Activated CD4-positive, alpha-beta T cell treated with anti-CD3 and anti-CD28 coated beads for 36 hours (primary cell): Measurements from ENCODE around the gene MCF2L. TPM values are rescaled to one million over a fixed set of nuclear protein-coding genes. Genes with fewer than 3 reads are reported as not detected.

Experiments used
- ATAC-seq: fragments of 200-7000 bp; cut with Tn5 transposase; one replicate; pipeline ENCODE4 v1.10.0; 2021; ENCODE audit warnings: mild to moderate bottlenecking, moderate library complexity
- CTCF ChIA-PET: fragments of 350-600 bp; sonication (Branson Sonifier 250); formaldehyde crosslinking; loops from one replicate; lab custom pipeline; 2021; ENCODE audit warnings: antibody characterized with exemption; lab: Charles Lee
- POLR2A ChIA-PET: fragments of 350-600 bp; sonication (Branson Sonifier 250); formaldehyde crosslinking; loops from one replicate; lab custom pipeline; 2021; ENCODE audit warnings: antibody characterized with exemption, inconsistent platforms; lab: Charles Lee
- DNase-seq: peaks from one replicate; pipeline ENCODE4 v3.0.0-alpha.2; 2020
- H3K27ac Mint-ChIP-seq: one replicate; pipeline ENCODE4 v1.8.0; 2021; ENCODE audit warnings: mixed read lengths
- H3K27me3 Mint-ChIP-seq: one replicate; pipeline ENCODE4 v1.8.0; 2021; ENCODE audit warnings: mixed read lengths
- H3K36me3 Mint-ChIP-seq: one replicate; pipeline ENCODE4 v1.8.0; 2021; ENCODE audit warnings: low read depth, mixed read lengths
- H3K4me1 Mint-ChIP-seq: one replicate; pipeline ENCODE4 v1.8.0; 2021; ENCODE audit warnings: mixed read lengths
- H3K4me3 Mint-ChIP-seq: one replicate; pipeline ENCODE4 v1.8.0; 2021; ENCODE audit warnings: mild to moderate bottlenecking, moderate library complexity, mixed read lengths
- H3K9me3 Mint-ChIP-seq: one replicate; pipeline ENCODE4 v1.8.0; 2021; ENCODE audit warnings: low read depth, mixed read lengths
- intact Hi-C, 2 experiments: fragments of 100-400 bp; cut with DNase I in 1 of 2; cut with micrococcal nuclease in 1 of 2; formaldehyde crosslinking; loops; one replicate each; pipeline versions ENCODE4 v1.14.2 to v1.15.1; 2022 to 2024; cut with DNase I, micrococcal nuclease
- total RNA-seq, 2 experiments: library from RNA; stranded (reverse); gene quantifications; one replicate each; pipeline ENCODE4 v1.2.3, GENCODE V29; 2021

Gene MCF2L
- total RNA-seq, 2 experiments from 2014 or later, result 8.4 to 8.7 TPM

DNA sequence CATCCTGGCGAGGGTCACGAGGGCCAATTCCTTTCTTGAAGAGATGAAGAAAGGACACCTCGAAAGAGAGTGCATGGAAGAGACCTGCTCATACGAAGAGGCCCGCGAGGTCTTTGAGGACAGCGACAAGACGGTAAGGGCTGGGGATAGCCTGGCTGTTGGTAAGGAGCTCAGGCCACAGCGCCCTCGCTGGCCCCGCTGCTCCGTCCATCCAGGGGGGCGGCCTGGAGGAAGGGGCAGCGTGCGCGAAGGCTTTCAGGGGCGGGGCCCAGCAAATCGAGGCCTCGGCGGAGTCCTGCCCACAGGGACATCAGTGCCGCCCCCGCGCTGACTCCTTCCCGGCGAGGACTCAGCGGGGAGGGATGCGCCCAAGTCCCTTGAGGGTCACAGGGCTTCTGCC, 160.5 kb downstream of the MCF2L start:
- Mint-ChIP-seq H3K4me1 (peaks cover 2% of the 10 kb centered on the region), H3K27ac (no peak overlapping the region), H3K9me3 (peaks cover 3% of the 10 kb centered on the region), H3K36me3 (no peaks in the 10 kb centered on the region), H3K4me3 (no peak overlapping the region), H3K27me3 (peaks cover 11% of the 10 kb centered on the region)
- CTCF ChIA-PET, result interaction anchor here (0.7 kb wide), 1 partner anchor 468 kb away, joined by 3 read pairs; no protein-coding TSS in a partner anchor
- intact Hi-C loops, result no loop called here
- DNase-seq, result no peak
- POLR2A ChIA-PET, result no interaction called here
- ATAC-seq, result no peak

DNA sequence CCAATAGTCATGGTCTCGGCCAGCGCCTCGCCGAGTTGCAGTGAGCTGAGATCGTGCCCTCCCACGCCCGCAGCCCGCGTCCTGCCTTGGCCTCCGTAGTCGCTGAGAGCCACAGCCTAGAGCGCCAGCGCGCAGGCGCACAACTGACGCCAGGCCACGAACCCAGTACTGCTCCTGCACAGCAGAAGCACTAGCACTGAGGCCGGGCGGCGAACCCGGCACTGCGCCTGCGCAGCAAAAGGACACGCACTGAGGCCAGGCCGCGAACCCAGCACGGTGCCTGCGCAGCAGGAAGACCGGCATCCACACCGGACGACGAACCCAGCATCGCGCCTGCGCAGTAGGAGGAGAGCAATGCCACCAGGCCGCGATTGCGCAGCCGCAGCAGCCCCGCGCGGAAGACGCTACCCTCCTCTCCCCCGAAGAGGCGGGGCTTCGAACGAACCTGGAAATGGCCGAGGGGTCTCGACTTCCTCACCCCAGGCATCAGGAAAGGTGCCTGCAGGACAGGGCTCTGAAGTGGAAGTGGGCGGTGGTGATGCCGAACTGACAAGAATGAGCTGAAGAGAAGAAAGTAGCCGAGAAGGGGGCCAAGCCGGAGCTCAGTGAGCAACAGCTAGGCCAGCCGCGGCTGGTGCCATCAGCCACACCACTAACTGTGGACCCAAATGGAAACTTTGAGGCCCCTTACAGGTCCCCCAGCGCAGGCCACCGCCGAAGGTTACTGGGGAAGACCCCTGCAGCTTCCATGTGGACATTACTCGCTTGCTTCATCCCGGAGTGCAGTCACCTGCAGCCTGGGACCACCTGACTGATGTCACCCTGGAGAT, 161.1 kb downstream of the MCF2L start:
- Mint-ChIP-seq H3K4me1 (peaks cover 2% of the 10 kb centered on the region), H3K9me3 (peaks cover 4% of the 10 kb centered on the region), H3K27ac (no peak overlapping the region), H3K27me3 (peaks cover 11% of the 10 kb centered on the region), H3K36me3 (no peaks in the 10 kb centered on the region), H3K4me3 (peak overlapping the region; percentile 29)
- ATAC-seq, result peak; percentile 95
- intact Hi-C loops, result no loop called here
- ChIA-PET POLR2A (interaction anchor here (0.6 kb wide), 1 partner anchor 44 kb away, joined by 4 read pairs; no protein-coding TSS in a partner anchor), CTCF (interaction anchor here (1.0 kb wide), 1 partner anchor 25 kb away, joined by 3 read pairs; no protein-coding TSS in a partner anchor)
- peak; percentile 77 for DNase-seq

DNA sequence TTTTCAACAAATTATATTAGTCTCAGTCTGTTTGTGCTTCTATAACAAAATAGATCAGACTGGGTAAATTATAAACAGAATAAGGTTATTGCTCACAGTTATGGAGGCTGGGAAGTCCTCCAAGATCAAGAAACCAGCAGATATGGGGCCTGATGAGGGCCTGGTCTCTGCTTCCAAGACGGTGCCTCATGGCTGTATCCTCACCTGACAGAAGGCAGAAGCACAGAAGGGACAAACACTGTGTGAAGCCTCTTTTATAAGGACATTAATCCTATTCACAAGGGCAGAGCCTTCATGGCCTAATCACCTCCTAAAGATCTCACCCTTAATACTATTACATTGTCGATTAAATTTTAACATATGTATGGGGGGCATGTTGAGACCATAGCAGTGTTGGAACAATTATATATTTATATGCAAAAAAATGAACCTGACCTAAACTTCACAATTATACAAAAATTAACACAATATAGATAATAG, 166.3 kb downstream of the MCF2L start:
- Mint-ChIP-seq H3K27ac (no peak overlapping the region), H3K27me3 (peaks cover 6% of the 10 kb centered on the region), H3K36me3 (no peaks in the 10 kb centered on the region), H3K4me3 (no peak overlapping the region), H3K4me1 (no peaks in the 10 kb centered on the region), H3K9me3 (peaks cover 4% of the 10 kb centered on the region)
- ATAC-seq, result no peak
- DNase-seq, result no peak
- POLR2A ChIA-PET, result interaction anchor here (0.7 kb wide), 1 partner anchor 272 kb away, joined by 3 read pairs; no protein-coding TSS in a partner anchor
- CTCF ChIA-PET, result no interaction called here
- intact Hi-C loops, result no loop called here

DNA sequence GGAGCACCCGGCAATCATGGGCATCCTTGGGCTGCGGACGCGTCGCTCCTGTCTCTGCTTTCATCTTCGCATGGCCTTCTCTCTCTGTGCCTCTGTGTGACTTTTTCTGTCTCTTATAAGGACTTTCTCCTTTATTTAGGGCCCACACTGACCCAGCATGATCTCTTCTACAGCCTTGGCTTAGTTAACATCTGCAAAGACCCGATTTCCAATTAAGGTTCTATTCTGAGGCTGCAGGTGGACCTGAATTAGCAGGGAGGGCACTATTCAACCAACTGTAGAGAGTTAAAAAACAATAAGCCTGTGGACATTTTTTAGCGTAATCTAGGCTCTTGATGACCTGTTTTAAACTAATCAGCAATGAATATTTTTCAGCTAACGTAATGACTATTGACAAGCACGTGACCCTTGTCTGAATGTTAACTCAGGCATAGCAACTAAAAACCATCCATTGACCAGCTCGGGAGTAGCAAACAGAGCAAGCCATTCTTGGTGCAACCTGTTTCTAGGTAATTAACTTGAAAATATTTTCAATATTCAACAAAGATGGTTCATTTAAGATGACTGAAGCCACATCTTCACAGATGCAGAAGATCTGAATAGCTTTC, 168.8 kb downstream of the MCF2L start:
- H3K27me3 Mint-ChIP-seq, result no peaks in the 10 kb centered on the region
- H3K36me3 Mint-ChIP-seq, result no peaks in the 10 kb centered on the region
- ChIA-PET POLR2A (no interaction called here), CTCF (no interaction called here)
- no peaks in the 10 kb centered on the region for H3K4me1 Mint-ChIP-seq
- intact Hi-C loops, result no loop called here
- ATAC-seq (no peak), DNase-seq (no peak)
- H3K27ac Mint-ChIP-seq, result no peak overlapping the region
- peaks cover 4% of the 10 kb centered on the region for H3K9me3 Mint-ChIP-seq
- no peak overlapping the region for H3K4me3 Mint-ChIP-seq

DNA sequence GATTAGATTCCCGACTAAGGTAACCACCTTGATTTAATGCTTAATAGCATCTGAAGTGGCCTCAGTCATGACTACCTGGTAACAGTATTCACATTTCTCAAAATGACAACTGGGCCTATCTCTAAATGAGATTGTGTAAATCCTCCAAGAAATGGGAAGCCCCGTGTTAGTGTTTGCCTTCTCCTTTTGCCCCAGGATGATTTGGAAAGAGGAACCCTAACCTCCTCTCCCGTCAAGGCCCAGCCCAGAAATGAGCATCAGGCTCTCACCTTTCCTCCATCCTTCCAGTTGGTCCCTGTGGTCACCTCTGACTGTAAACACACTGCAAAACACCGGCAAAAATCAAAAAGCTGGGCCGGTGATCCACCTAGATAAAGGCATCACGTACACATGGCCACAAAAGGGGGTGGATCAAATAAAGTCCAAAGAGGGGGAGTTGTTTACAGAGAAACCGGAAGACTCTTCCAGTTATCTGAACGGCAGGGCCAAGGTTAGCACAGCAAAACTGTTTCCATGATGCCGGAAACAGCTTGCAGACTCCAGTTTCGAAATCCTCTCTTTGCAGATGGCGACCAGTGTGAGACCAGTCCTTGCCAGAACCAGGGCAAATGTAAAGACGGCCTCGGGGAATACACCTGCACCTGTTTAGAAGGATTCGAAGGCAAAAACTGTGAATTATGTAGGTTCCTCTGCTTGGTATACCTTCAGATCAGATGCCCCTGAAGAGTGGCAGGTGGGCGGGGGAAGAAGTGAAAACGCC, 170.0 kb downstream of the MCF2L start:
- intact Hi-C loops, result no loop called here
- Mint-ChIP-seq H3K27me3 (no peaks in the 10 kb centered on the region), H3K4me1 (no peaks in the 10 kb centered on the region), H3K9me3 (peaks cover 4% of the 10 kb centered on the region), H3K4me3 (no peak overlapping the region), H3K27ac (no peak overlapping the region), H3K36me3 (no peaks in the 10 kb centered on the region)
- POLR2A ChIA-PET, result no interaction called here
- DNase-seq, result no peak
- CTCF ChIA-PET, result no interaction called here
- no peak for ATAC-seq

DNA sequence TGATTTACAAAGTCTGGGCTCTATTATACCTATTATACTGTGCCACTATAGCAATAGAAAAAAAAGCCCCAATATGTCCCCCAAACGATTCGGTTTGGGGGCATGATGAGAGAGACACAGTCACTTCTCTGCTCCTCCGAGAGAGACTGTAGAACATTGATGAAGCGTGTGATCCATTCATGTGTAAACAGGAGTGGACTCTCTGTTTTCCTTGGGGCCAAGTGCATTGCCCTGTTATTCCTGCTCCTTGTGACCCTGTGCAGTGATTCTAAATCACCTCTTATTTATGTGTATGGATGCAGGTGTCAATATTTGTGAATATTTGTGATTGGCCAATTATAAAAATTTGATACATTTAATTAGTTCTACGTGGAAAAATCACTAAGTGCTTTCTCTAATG, 170.6 kb downstream of the MCF2L start:
- ATAC-seq (no peak), DNase-seq (no peak)
- H3K9me3 Mint-ChIP-seq, result no peaks in the 10 kb centered on the region
- intact Hi-C loops, result no loop called here
- H3K27ac Mint-ChIP-seq, result no peak overlapping the region
- no peaks in the 10 kb centered on the region for H3K36me3 Mint-ChIP-seq
- ChIA-PET CTCF (no interaction called here), POLR2A (no interaction called here)
- H3K4me1 Mint-ChIP-seq, result no peaks in the 10 kb centered on the region
- no peak overlapping the region for H3K4me3 Mint-ChIP-seq
- no peaks in the 10 kb centered on the region for H3K27me3 Mint-ChIP-seq

DNA sequence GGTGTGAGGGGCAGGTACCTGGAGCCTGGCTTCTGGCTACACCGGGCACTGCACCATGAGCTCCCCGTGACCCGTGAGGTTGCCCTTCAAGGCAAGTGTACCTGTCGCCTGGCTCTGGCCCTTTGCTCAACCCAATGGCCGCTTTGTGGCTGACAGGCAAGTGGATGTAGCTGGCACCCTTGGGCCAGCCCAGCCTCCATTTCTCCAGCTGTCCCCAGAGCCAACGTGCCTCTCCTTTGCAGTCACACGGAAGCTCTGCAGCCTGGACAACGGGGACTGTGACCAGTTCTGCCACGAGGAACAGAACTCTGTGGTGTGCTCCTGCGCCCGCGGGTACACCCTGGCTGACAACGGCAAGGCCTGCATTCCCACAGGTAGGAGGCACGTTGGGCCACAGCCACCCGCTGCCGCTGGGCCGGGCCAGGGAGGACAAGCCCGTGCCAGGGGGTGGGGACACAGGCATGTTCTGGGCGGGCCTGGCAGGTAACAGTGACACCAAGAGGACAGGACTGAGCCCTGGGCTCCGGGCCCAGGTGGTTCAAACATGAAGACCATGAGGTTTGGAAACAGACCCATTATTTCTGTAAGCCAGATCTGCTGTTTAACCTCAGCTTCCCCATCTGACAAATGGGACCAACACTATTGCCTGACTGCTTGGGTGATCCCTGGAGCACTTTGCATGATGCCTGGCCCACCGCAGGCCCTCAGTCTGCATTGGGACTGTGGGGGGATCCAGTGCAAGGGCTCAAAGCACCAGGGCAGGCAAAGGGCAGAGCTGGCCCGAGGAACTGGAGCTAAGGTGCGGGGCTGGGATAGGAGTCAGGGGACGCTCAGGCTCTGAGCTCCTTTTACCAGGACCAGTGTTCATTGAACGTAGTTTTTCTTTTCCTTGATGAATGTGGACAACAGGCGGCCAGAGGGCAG, 171.9 kb downstream of the MCF2L start:
- H3K36me3 Mint-ChIP-seq, result no peaks in the 10 kb centered on the region
- intact Hi-C loops, result no loop called here
- ATAC-seq (no peak), DNase-seq (no peak)
- no peak overlapping the region for H3K27ac Mint-ChIP-seq
- ChIA-PET POLR2A (no interaction called here), CTCF (interaction anchor here (0.6 kb wide), 1 partner anchor 130 kb away, joined by 3 read pairs; no protein-coding TSS in a partner anchor)
- H3K27me3 Mint-ChIP-seq, result no peaks in the 10 kb centered on the region
- H3K9me3 Mint-ChIP-seq, result peaks cover 2% of the 10 kb centered on the region
- peaks cover 8% of the 10 kb centered on the region for H3K4me1 Mint-ChIP-seq
- no peak overlapping the region for H3K4me3 Mint-ChIP-seq

DNA sequence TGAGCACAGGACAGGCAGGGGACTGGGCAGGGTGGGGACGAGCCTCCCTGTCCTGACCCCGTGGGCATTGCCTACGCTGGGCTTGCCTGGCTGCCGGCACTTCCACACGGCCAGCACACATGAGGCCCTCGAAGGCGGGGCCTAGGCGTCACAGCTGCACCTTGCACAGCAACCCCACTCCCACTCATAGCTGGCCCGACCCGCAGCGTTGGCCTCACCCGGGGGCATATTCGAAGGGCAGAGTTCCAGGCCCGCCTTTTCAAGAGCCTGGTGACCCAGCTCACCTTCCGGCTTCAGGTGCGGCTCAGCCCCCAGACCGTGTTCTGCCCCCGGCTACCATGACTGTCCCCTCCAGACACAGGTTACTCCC, 172.6 kb downstream of the MCF2L start:
- no peaks in the 10 kb centered on the region for H3K27me3 Mint-ChIP-seq
- H3K27ac Mint-ChIP-seq, result no peak overlapping the region
- no peaks in the 10 kb centered on the region for H3K36me3 Mint-ChIP-seq
- intact Hi-C loops, result no loop called here
- POLR2A ChIA-PET, result no interaction called here
- CTCF ChIA-PET, result interaction anchor here (0.6 kb wide), 1 partner anchor 428 kb away, joined by 5 read pairs; no protein-coding TSS in a partner anchor
- H3K4me3 Mint-ChIP-seq, result no peak overlapping the region
- H3K4me1 Mint-ChIP-seq, result peaks cover 11% of the 10 kb centered on the region
- DNase-seq, result no peak
- ATAC-seq, result no peak
- peaks cover 2% of the 10 kb centered on the region for H3K9me3 Mint-ChIP-seq

DNA sequence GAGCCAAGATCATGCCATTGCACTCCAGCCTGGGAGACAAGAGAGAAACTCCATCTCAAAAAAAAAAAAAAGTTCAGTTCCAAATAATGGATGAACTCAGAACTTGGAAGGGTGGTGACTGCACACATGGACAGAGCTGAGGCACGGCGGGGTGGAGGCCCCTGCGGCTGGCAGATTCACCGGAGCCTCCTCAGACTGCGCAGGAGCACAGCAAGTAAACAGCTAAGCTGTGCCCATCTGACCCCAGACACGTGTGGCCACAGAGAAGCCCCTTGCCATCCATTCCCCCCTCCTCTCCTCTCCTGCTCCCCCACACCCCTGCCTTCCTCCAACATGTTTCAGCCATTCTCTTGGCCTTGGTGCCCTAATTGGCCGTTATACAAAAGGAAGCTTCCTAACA, 173.9 kb downstream of the MCF2L start:
- Mint-ChIP-seq H3K4me3 (no peak overlapping the region), H3K27me3 (no peaks in the 10 kb centered on the region), H3K36me3 (no peaks in the 10 kb centered on the region), H3K27ac (no peak overlapping the region), H3K4me1 (peaks cover 11% of the 10 kb centered on the region), H3K9me3 (peaks cover 2% of the 10 kb centered on the region)
- intact Hi-C loops, result no loop called here
- ChIA-PET CTCF (no interaction called here), POLR2A (no interaction called here)
- DNase-seq (no peak), ATAC-seq (no peak)

DNA sequence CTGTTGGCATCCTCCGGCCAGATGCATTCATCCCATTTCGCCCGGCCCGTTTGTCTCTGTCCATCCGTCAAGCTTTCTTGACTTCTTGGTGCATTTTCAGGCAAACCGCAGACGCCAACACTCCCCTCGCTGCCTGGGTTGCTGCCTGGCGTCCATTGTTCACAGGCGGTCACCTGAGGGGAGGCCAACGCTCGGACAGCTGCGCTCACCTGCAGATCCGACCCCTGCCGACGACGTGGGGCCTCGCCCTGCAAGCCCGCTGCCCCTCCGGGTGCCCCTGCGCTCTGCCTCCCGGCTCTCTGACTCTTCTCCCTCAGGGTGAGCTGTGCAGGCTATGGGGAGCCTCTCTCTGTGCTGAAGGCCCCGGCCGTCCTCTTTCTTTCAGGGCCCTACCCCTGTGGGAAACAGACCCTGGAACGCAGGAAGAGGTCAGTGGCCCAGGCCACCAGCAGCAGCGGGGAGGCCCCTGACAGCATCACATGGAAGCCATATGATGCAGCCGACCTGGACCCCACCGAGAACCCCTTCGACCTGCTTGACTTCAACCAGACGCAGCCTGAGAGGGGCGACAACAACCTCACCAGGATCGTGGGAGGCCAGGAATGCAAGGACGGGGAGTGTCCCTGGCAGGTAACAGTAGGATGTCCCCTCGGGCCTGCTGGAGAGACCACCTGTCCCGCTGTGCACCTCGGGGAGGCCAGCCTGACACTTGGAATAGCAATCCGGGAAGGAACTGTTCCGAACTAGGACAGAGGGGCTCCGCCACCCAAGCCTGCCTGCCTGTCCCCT, 174.6 kb downstream of the MCF2L start:
- peaks cover 2% of the 10 kb centered on the region for H3K9me3 Mint-ChIP-seq
- ChIA-PET POLR2A (no interaction called here), CTCF (no interaction called here)
- H3K4me3 Mint-ChIP-seq, result no peak overlapping the region
- ATAC-seq (no peak), DNase-seq (no peak)
- H3K36me3 Mint-ChIP-seq, result no peaks in the 10 kb centered on the region
- H3K27me3 Mint-ChIP-seq, result no peaks in the 10 kb centered on the region
- no peak overlapping the region for H3K27ac Mint-ChIP-seq
- intact Hi-C loops, result no loop called here
- peaks cover 11% of the 10 kb centered on the region for H3K4me1 Mint-ChIP-seq
